Activated gamma-delta T cell treated with anti-CD3 and anti-CD28 coated beads, Interleukin-2, amount 50 U/mL, for 16 hours (primary cell): ENCODE data around the gene CD209.
A peak's percentile ranks its signal among the peaks of the same experiment; 100 is the strongest.

Experiments
- DNase-seq: peaks from one replicate; pipeline ENCODE4 v3.0.0-alpha.2; 2020; ENCODE audit warnings: low read depth

CD209 gene

GRCh38 chr19:7705387-7706187 lies 41.7 kb downstream of the CD209 start:
- DNase-seq, result peak; percentile 38

DNA sequence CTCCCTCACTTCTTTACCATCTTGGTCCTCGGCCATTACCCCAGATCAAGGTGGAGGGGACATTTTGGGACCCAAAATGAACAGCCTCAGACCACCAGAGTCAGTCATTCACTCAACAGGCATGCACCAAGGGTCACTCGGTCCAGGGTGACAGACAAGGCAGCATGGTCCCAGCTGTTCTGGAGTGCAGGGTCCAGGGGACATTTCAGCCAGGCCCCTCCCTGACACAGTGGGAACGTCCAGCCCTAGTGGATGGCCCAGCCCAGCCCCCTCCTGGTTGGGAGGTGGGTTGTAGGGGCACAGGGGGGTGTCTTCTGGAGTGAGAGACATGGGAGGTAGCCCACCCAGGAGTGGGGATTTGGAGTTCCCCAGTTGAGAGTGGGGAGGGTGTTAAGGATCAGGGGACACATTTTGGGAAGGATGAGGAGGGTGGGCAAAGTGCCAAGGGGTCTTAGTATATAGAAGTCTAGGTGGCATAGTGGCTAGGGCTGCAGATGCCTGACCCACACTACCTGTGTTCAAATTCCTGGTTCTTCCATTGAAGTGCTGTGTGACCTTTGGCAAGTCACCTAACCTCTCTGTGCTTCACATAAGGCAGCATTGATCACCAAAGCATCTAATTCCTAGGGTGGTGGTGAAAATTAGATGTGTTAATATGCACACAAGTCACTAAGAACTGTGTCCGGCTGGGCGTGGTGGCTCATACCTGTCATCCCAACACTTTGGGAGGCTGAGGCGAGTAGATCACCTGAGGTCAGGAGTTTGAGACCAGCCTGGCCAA lies 42.9 kb downstream of the CD209 start:
- DNase-seq, result no peak

GRCh38 chr19:7703332-7703731 lies 44.0 kb downstream of the CD209 start:
- DNase-seq, result no peak

DNA sequence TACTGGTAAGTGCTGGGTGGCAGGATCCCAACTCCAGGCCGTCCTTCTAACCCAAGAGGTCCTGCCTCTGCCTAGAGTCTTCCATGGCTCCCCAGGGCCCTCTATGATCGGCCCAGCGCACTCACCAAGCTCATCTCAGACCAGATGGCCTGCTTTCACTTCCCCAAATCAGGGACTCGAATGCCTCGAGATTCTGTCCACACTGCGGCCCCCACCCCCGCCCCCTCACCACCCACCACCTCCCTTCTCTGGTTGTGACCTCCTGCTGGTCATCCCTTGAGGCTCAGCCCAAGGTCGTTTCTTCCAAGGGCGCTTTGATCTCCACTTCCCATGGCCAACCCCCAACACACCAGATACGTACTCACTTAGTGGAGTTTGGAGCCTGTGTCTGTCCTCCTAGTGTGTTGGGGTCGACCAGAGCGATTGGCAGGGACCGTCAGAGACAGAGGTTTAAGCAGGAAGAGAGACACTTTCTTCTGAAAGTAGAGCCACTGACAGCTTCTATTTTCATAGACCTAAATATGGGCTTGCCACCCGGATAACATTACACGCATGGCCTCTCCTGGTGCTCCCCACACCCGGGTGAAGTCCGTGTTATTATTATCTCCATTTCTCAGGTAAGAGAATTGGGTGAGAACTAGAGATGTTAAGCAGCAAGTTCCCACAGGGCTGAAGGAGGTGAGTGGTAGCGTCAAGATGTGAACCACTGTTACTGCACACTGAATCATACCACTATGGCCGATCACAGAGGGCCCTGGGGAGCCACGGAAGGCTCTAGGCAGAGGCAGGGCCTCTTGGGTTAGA lies 45.5 kb downstream of the CD209 start, which contains the start of gene FCER2:
Gene FCER2, minus strand, starts transcription at position 478 of the 804 bp plus-strand sequence. CDS start 2,371 bp downstream, outside the sequence.
- DNase-seq, result no peak

- no peak for DNase-seq
Measured at GRCh38 chr19:7701049-7701653, 46.2 kb downstream of the CD209 start.

GRCh38 chr19:7699417-7700401 lies 47.6 kb downstream of the CD209 start:
- no peak for DNase-seq

DNA sequence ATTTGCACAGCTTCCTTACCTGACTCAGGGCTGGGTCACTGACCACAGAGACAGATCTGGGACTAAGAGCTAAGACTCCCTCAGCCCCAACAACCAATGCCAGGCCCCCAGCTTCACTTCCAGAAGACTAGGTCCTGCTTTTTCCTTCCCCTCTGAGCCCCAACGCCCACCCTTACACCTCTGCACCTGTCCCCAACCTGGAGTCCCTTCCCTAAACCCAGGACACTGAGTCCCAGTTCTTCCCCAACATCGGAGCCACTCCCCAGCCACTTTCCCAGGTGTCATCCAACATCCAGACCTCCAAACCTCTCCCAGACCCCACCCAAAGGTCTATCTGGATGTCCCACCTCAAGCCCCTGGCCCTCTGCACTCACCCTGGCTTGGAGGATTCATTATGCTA lies 48.3 kb downstream of the CD209 start:
- no peak for DNase-seq

DNA sequence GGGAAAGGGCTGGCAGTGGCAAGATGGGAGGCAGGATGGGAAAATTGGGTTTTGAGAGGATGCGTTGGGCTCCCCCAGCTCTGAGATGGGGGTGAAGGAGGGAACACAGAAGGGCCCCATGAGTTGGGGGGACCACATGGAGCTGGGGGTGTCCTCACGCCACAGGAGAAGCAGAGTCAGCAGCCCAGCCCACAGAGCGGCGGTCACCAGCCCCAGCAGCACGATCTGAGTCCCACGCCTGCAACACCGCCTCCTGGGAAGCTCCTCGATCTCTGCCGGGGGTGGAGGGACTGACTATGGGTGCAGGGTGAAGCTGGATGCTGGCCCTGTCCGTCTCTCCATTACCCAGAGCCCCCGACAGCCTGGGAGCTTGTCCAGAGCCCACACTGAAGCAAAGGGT lies 48.8 kb downstream of the CD209 start:
- no peak for DNase-seq

GRCh38 chr19:7697721-7698287 lies 49.5 kb downstream of the CD209 start:
- no peak for DNase-seq

GRCh38 chr19:7694499-7694898 lies 52.8 kb downstream of the CD209 start:
- DNase-seq, result no peak

- no peak for DNase-seq
Measured at GRCh38 chr19:7692417-7693088, 54.8 kb downstream of the CD209 start.

GRCh38 chr19:7691497-7691896 lies 55.8 kb downstream of the CD209 start:
- DNase-seq, result peak; percentile 24

DNA sequence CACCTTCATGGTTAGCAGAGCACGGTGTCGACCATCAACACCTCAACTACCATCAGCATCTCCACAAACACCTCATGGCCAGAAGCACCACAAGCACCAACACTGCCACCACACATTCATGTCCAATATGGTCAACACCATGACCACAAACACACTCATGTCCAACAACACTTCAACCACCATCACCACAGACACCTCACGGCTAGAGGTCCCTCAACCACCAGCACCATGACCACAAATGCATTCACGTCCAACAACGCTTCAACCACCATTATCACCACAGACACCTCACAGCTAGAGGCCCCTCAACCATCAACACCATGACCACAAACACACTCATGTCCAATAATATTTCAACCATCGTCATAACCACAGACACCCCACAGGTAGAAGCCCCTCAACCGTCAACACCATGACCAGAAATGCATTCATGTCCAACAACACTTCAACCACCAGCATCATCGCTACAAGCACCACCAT lies 56.5 kb downstream of the CD209 start:
- DNase-seq, result no peak
